ENCODE data around the gene FCHO2.
"Not testable (repeated sequence)": the region's sequence is repeated elsewhere in the genome, so short reads cannot be mapped to it uniquely, and the experiment has no call there.

FCHO2 gene

GRCh38 chr5:73008831-73009230 is 53.0 kb downstream of the FCHO2 start:
- in situ Hi-C loops (cut with HindIII; ENCODE audit: low sequenced_read_pairs): no loop called here
- no peak for TF ChIP-seq CTCF (IDR thresholded peaks at IDR 0.05; ENCODE audit: low read depth, low read length, missing control alignments)
- no peak overlapping the region for H3K4me3 ChIP-seq (ENCODE audit: low read depth, low read length)
- DNase-seq (ENCODE audit: low read depth): no peak

DNA sequence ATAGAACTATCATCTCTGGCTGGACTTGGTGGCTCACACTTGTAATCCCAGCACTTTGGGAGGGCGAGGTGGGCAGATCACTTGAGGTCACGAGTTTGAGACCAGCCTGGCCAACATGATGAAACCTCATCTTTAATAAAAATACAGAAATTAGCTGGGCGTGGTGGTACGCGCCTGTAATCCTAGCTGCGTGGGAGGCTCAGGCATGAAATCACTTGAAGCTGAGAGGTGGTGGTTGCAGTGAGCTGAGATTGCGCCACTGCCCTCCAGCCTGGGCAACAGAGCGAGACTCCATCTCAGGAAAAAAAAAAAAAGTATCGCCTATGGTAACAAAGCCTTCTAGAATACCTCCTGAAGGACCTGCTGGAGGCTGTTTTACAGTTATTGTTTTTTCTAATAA is 55.8 kb downstream of the FCHO2 start:
- in situ Hi-C loops (cut with HindIII; ENCODE audit: low sequenced_read_pairs); DNase-seq (ENCODE audit: low read depth): not testable (repeated sequence)

GRCh38 chr5:73018892-73019291 is 63.1 kb downstream of the FCHO2 start:
- in situ Hi-C loops (cut with HindIII; ENCODE audit: low sequenced_read_pairs): no loop called here
- no peak overlapping the region for H3K4me3 ChIP-seq (ENCODE audit: low read depth, low read length)
- no peak for DNase-seq (ENCODE audit: low read depth)
- no peak for TF ChIP-seq CTCF (IDR thresholded peaks at IDR 0.05; ENCODE audit: low read depth, low read length, missing control alignments)

More for the DNA sequence above, 55.8 kb downstream of the FCHO2 start:
- H3K4me3 ChIP-seq (ENCODE audit: low read depth, low read length): not testable (repeated sequence)

GRCh38 chr5:73019766-73020165 is 63.9 kb downstream of the FCHO2 start:
- in situ Hi-C loops (cut with HindIII; ENCODE audit: low sequenced_read_pairs): no loop called here
- H3K4me3 ChIP-seq (ENCODE audit: low read depth, low read length): no peak overlapping the region
- DNase-seq (ENCODE audit: low read depth): no peak
- TF ChIP-seq CTCF (IDR thresholded peaks at IDR 0.05; ENCODE audit: low read depth, low read length, missing control alignments): no peak

DNA sequence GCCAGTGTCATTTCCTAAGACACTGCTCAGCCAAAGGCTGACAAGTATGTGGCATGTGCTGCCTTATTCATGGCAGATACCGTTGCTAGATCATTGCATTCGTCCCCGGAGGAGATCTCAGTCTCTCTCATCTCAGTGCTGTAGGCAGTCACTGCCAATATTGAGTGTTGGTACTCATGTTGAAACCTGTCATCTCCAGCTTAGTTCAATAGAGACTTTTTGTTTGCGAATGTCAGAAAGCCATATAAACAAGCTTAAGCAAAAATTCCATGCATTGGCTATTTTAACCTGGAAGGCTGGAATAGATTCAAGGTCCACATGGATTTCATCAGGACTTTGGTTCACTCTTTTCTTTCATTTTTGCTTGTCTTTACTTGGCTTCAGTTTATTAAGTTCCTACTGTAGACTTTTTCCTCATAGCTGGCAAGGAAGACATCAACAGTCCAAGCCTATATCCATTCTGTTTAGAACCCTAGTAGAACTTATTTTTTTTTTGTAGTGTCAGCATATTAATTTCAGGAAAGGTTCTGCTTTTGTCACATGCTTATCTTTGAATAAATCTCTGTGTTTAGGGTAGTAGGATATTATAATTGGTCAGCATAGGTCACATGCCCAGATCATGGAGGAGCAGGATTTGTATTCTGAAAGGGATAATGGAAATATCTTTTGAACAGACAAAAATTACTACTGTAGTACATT is 66.8 kb downstream of the FCHO2 start:
- DNase-seq (ENCODE audit: low read depth): no peak
- TF ChIP-seq CTCF (IDR thresholded peaks at IDR 0.05; ENCODE audit: low read depth, low read length, missing control alignments): no peak
- in situ Hi-C loops (cut with HindIII; ENCODE audit: low sequenced_read_pairs): no loop called here
- H3K4me3 ChIP-seq (ENCODE audit: low read depth, low read length): no peak overlapping the region

- H3K4me3 ChIP-seq (ENCODE audit: low read depth, low read length); DNase-seq (ENCODE audit: low read depth); in situ Hi-C loops (cut with HindIII; ENCODE audit: low sequenced_read_pairs): not testable (repeated sequence)
Observed at GRCh38 chr5:73024946-73025544, 69.2 kb downstream of the FCHO2 start.

DNA sequence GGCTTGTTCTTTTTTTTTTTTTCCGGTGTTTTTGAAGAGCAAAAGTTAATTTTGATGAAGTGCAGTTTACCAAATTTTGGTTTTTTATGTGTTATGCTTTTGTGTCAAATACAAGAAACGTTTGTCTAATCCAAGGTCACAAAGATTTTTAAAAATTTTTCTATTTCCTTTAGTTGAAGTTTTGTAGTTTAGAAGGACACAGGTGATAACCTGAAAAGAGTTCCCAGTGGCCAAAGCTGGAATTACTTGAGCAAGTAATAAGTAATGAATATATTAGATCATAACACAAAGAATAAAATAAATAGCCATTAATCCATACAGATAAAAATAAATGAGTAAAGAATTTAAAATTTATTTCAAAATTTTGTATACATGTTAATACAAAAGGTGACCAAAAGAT is 71.5 kb downstream of the FCHO2 start:
- TF ChIP-seq CTCF (IDR thresholded peaks at IDR 0.05; ENCODE audit: low read depth, low read length, missing control alignments): no peak
- in situ Hi-C loops (cut with HindIII; ENCODE audit: low sequenced_read_pairs): no loop called here
- DNase-seq (ENCODE audit: low read depth): no peak
- H3K4me3 ChIP-seq (ENCODE audit: low read depth, low read length): no peak overlapping the region

Data from astrocyte of the cerebellum (primary cell).